Thoracic aorta (tissue), 2 donors: ENCODE measurements around the gene DCTN4. TPM values are rescaled to one million over a fixed set of nuclear protein-coding genes. Genes with fewer than 3 reads are reported as not detected.

Experiments
- ATAC-seq: fragments of 150-250 bp; one replicate; pipeline ENCODE4 v1.8.0; 2017; ENCODE audit warnings: low read depth; ENCODE audit not compliant: insufficient number of reproducible peaks, low FRiP score
- DNase-seq: peaks from one replicate; pipeline ENCODE4 v3.0.0-alpha.2; 2020; ENCODE audit warnings: low spot score
- H3K27ac ChIP-seq, 2 donors: fragments of 200-600 bp; sonication (generic); 1 replicate in 1 of 2; 2 replicates in 1 of 2; pipeline ENCODE4 v1.5.1; 2016; ENCODE audit warnings: mild to moderate bottlenecking in 2 of 2, moderate library complexity in 2 of 2
- H3K27me3 ChIP-seq: fragments of 200-600 bp; sonication (generic); replicated peaks from 2 replicates; pipeline ENCODE4 v1.6.0; 2016; ENCODE audit warnings: mild to moderate bottlenecking; ENCODE audit not compliant: insufficient read depth
- H3K36me3 ChIP-seq: fragments of 200-600 bp; sonication (generic); one replicate; pipeline ENCODE4 v1.5.1; 2016
- H3K4me1 ChIP-seq, 2 donors: fragments of 200-600 bp; sonication (generic); 1 replicate in 1 of 2; 2 replicates in 1 of 2; pipeline versions ENCODE4 v1.5.1 to v1.6.0; 2016; ENCODE audit warnings: low read depth in 2 of 2, mild to moderate bottlenecking in 1 of 2; ENCODE audit not compliant: control insufficient read depth in 1 of 2
- H3K4me3 ChIP-seq: fragments of 200-600 bp; sonication (generic); 2 replicates; pipeline ENCODE4 v1.5.1; 2016; ENCODE audit warnings: mild to moderate bottlenecking
- H3K9me3 ChIP-seq: fragments of 200-600 bp; sonication (generic); 2 replicates; pipeline ENCODE4 v1.5.1; 2016
- CTCF ChIP-seq: fragments of 200-600 bp; sonication (generic); IDR thresholded peaks from one replicate; pipeline ENCODE4 v1.5.1; 2019; ENCODE audit warnings: antibody characterized with exemption
- total RNA-seq, 2 donors: library from RNA; depleted of rRNA; stranded (reverse); fragments of >200 nt; gene quantifications; one replicate each; pipeline versions ENCODE4 v1.1.0 to v1.2.3, GENCODE V29; 2016

The DCTN4 gene
- total RNA-seq, 2 donors from 2014 or later: 37.9 to 49.0 TPM

GRCh38 chr5:150781706-150782614 is 23.1 kb upstream of the DCTN4 start:
- H3K9me3 ChIP-seq: no peaks in the 10 kb centered on the region
- ATAC-seq (peak; percentile 63), DNase-seq (peak; percentile 80)
- H3K27ac ChIP-seq: peak overlapping the region; percentile 96 to 98
- H3K27me3 ChIP-seq: no peaks in the 10 kb centered on the region
- peak overlapping the region; percentile 52 for H3K4me3 ChIP-seq
- H3K4me1 ChIP-seq: peaks cover 59 to 69% of the 10 kb centered on the region in 2 donors
- TF ChIP-seq CTCF: peak; percentile 13
- no peaks in the 10 kb centered on the region for H3K36me3 ChIP-seq

- Histone ChIP-seq H3K4me1 (peaks cover 53 to 65% of the 10 kb centered on the region in 2 donors), H3K9me3 (no peaks in the 10 kb centered on the region), H3K4me3 (peak overlapping the region; percentile 89), H3K36me3 (no peaks in the 10 kb centered on the region), H3K27me3 (no peaks in the 10 kb centered on the region), H3K27ac (peak overlapping the region; percentile 96 to 98)
- TF ChIP-seq CTCF: no peak
- no peak for DNase-seq
- no peak for ATAC-seq
These were observed 22.0 kb upstream of the DCTN4 start for GRCh38 chr5:150780816-150781221.

GRCh38 chr5:150780187-150780692 is 21.4 kb upstream of the DCTN4 start:
- no peaks in the 10 kb centered on the region for H3K36me3 ChIP-seq

GRCh38 chr5:150779397-150780186 is 20.8 kb upstream of the DCTN4 start:
- DNase-seq: no peak
- no peaks in the 10 kb centered on the region for H3K36me3 ChIP-seq

More at GRCh38 chr5:150780187-150780692, 21.4 kb upstream of the DCTN4 start:
- peak; percentile 24 for DNase-seq
- ATAC-seq: no peak
- no peak for TF ChIP-seq CTCF
- H3K27me3 ChIP-seq: no peaks in the 10 kb centered on the region
- no peaks in the 10 kb centered on the region for H3K9me3 ChIP-seq
- H3K4me3 ChIP-seq: peak overlapping the region; percentile 89
- peak overlapping the region; percentile 96 to 98 for H3K27ac ChIP-seq
- H3K4me1 ChIP-seq: peaks cover 51 to 61% of the 10 kb centered on the region in 2 donors

More at GRCh38 chr5:150779397-150780186, 20.8 kb upstream of the DCTN4 start:
- no peak for ATAC-seq
- Histone ChIP-seq H3K27me3 (no peaks in the 10 kb centered on the region), H3K9me3 (no peaks in the 10 kb centered on the region), H3K4me1 (peaks cover 44 to 54% of the 10 kb centered on the region in 2 donors), H3K4me3 (peak overlapping the region; percentile 89), H3K27ac (peak overlapping the region; percentile 96 to 98)
- TF ChIP-seq CTCF: no peak
